HCT116 (cell line): ENCODE results near the gene RHBDF1. TPM values are rescaled to one million over a fixed set of nuclear protein-coding genes. Genes with fewer than 3 reads are reported as not detected.

Experiments used
- ATAC-seq: fragments of 200-7000 bp; cut with Tn5 transposase; 2 replicates; pipeline ENCODE4 v1.9.1; 2020; ENCODE audit warnings: mild to moderate bottlenecking, moderate library complexity
- BruUV-seq: library from RNA; stranded (reverse); fragments of 400-500 nt; replicated peaks from 2 replicates; lab custom pipeline; 2021; lab: Mats Ljungman, UMichigan
- CTCF ChIA-PET: fragments of 300-600 bp; sonication (Branson Sonifier 250); formaldehyde crosslinking; loops from one replicate; lab custom pipeline; 2021; ENCODE audit warnings: antibody characterized with exemption; lab: Charles Lee
- POLR2A ChIA-PET: fragments of 300-600, 350-600 bp; sonication (Branson Sonifier 250); formaldehyde crosslinking; loops from one replicate; lab custom pipeline; 2021; ENCODE audit warnings: antibody characterized with exemption; lab: Charles Lee
- RAD21 ChIA-PET, 2 experiments: fragments of 300-600 bp; sonication (Branson Sonifier 250); formaldehyde crosslinking; loops; one replicate each; lab custom pipeline; 2023; ENCODE audit warnings: low total read pairs in 2 of 2; ENCODE audit not compliant: uncharacterized antibody in 2 of 2, unreplicated experiment in 2 of 2, low non-redundant PET in 1 of 2; lab: Charles Lee
- DNase-seq: peaks from one replicate; pipeline ENCODE4 v3.0.0-alpha.2; 2010; ENCODE audit warnings: low read depth, low spot score
- H2AFZ ChIP-seq: fragments of 200-600 bp; shearing (Covaris generic), sonication (generic); 2 replicates; pipeline ENCODE4 v1.6.1; 2017; ENCODE audit warnings: low read depth, mixed run types, mixed read lengths, antibody characterized with exemption, low read length; ENCODE audit not compliant: poor library complexity, severe bottlenecking
- H3K27ac ChIP-seq: 2 replicates; pipeline ENCODE4 v1.5.1; 2012; ENCODE audit warnings: low read depth, low read length
- H3K27me3 ChIP-seq: fragments of 200-600 bp; sonication (generic); 2 replicates; pipeline ENCODE4 v1.6.1; 2016; ENCODE audit warnings: mixed run types, low read length, mixed read lengths; ENCODE audit not compliant: insufficient read depth
- H3K36me3 ChIP-seq, 2 experiments: fragments of 200-500 bp in 1 of 2; fragments of 200-600 bp in 1 of 2; sonication (Bioruptor generic) in 1 of 2; sonication (generic) in 1 of 2; 2 replicates each; pipeline versions ENCODE4 v1.5.1 to v1.6.1; 2014 to 2016; ENCODE audit warnings: low read length in 2 of 2, inconsistent platforms in 1 of 2, mixed read lengths in 1 of 2, mixed run types in 1 of 2; ENCODE audit not compliant: insufficient read depth in 2 of 2, control insufficient read depth in 1 of 2
- H3K4me1 ChIP-seq, 2 experiments: fragments of 200-600 bp in 1 of 2; sonication (generic) in 1 of 2; 2 replicates each; pipeline versions ENCODE4 v1.5.1 to v1.6.1; 2012 to 2017; ENCODE audit warnings: low read length in 2 of 2, inconsistent platforms in 1 of 2, mild to moderate bottlenecking in 1 of 2, mixed read lengths in 1 of 2, mixed run types in 1 of 2, moderate library complexity in 1 of 2; ENCODE audit not compliant: insufficient read depth in 2 of 2, control insufficient read depth in 1 of 2
- H3K4me2 ChIP-seq: fragments of 200-600 bp; sonication (generic); 2 replicates; pipeline ENCODE4 v1.6.1; 2017; ENCODE audit warnings: mixed run types, low read length, mixed read lengths
- H3K4me3 ChIP-seq, 2 experiments: fragments of 200-600 bp in 1 of 2; sonication (generic) in 1 of 2; replicated peaks in 1 of 2; 2 replicates each; pipeline ENCODE4 v1.5.1; 2011 to 2016; ENCODE audit warnings: low read length in 2 of 2, control low read depth in 1 of 2, low read depth in 1 of 2, mild to moderate bottlenecking in 1 of 2, mixed read lengths in 1 of 2, mixed run types in 1 of 2
- H3K79me2 ChIP-seq: fragments of 200-600 bp; sonication (generic); 2 replicates; pipeline ENCODE4 v1.6.1; 2017; ENCODE audit warnings: mild to moderate bottlenecking, mixed run types, low read length, moderate library complexity, mixed read lengths; ENCODE audit not compliant: insufficient read depth
- H3K9ac ChIP-seq: fragments of 200-600 bp; sonication (generic); 2 replicates; pipeline ENCODE4 v1.6.1; 2016; ENCODE audit warnings: low read length, mixed read lengths
- H3K9me2 ChIP-seq: fragments of 200-600 bp; sonication (generic), shearing (Covaris generic); 2 replicates; pipeline ENCODE4 v1.6.1; 2017; ENCODE audit warnings: mixed run types, mild to moderate bottlenecking, moderate library complexity; ENCODE audit not compliant: insufficient read depth
- H3K9me3 ChIP-seq, 2 experiments: fragments of 200-500 bp in 1 of 2; fragments of 200-600 bp in 1 of 2; sonication (Bioruptor generic) in 1 of 2; sonication (generic) in 1 of 2; 2 replicates each; pipeline ENCODE4 v1.6.1; 2014 to 2017; ENCODE audit warnings: low read length in 2 of 2, mixed read lengths in 2 of 2, inconsistent platforms in 1 of 2, low read depth in 1 of 2, mild to moderate bottlenecking in 1 of 2, mixed run types in 1 of 2, moderate library complexity in 1 of 2; ENCODE audit not compliant: control insufficient read depth in 1 of 2, insufficient read depth in 1 of 2
- H4K20me1 ChIP-seq: fragments of 200-600 bp; sonication (generic), shearing (Covaris generic); 2 replicates; pipeline ENCODE4 v1.6.1; 2017; ENCODE audit warnings: mixed run types, mild to moderate bottlenecking, moderate library complexity; ENCODE audit not compliant: insufficient read depth
- CBX3 ChIP-seq: IDR thresholded peaks from 2 replicates; pipeline ENCODE4 v1.6.1; 2012; ENCODE audit warnings: low read depth
- ELF1 ChIP-seq: IDR thresholded peaks from 2 replicates; pipeline ENCODE4 v1.6.1; 2012; ENCODE audit warnings: low read depth, borderline replicate concordance
- EZH2 ChIP-seq: fragments of 200-600 bp; sonication (generic); IDR thresholded peaks from 2 replicates; pipeline ENCODE4 v1.6.1; 2017; ENCODE audit warnings: antibody characterized with exemption, mixed run types
- FOSL1 ChIP-seq: IDR thresholded peaks from 2 replicates; pipeline ENCODE4 v1.6.1; 2012; ENCODE audit warnings: low read depth
- RAD21 ChIP-seq: IDR thresholded peaks from 2 replicates; pipeline ENCODE4 v1.6.1; 2012; ENCODE audit warnings: low read depth, mild to moderate bottlenecking
- SP1 ChIP-seq: IDR thresholded peaks from 2 replicates; pipeline ENCODE4 v1.6.1; 2012; ENCODE audit warnings: low read depth
- SRF ChIP-seq: IDR thresholded peaks from 2 replicates; pipeline ENCODE4 v1.6.1; 2012; ENCODE audit warnings: low read depth
- TCF7L2 ChIP-seq: IDR thresholded peaks from 2 replicates; pipeline ENCODE4 v1.7.0; 2011; ENCODE audit warnings: borderline replicate concordance, inconsistent platforms; ENCODE audit not compliant: insufficient read depth, insufficient read length; ENCODE audit errors: extremely low read depth
- YY1 ChIP-seq: IDR thresholded peaks from 2 replicates; pipeline ENCODE4 v1.6.1; 2011; ENCODE audit warnings: low read length, low read depth, moderate library complexity, mild to moderate bottlenecking; ENCODE audit not compliant: insufficient replicate concordance; ENCODE audit errors: extremely low read depth
- ZBTB33 ChIP-seq: IDR thresholded peaks from 2 replicates; pipeline ENCODE4 v1.6.1; 2011; ENCODE audit warnings: mild to moderate bottlenecking, low read length, moderate library complexity; ENCODE audit not compliant: insufficient replicate concordance; ENCODE audit errors: extremely low read depth
- ZFX ChIP-seq: fragments of 450-650 bp; IDR thresholded peaks from 2 replicates; pipeline ENCODE4 v1.6.1; 2017
- intact Hi-C: fragments of 100-400 bp; cut with micrococcal nuclease; formaldehyde crosslinking; loops from 2 replicates; pipeline ENCODE4 v1.10.0; 2022
- total RNA-seq: library from RNA; stranded (reverse); gene quantifications from one replicate; pipeline ENCODE4 v1.2.1, GENCODE V29; 2021; ENCODE audit not compliant: unreplicated experiment
- TF ChIP-seq, protein P1 (sequence below): IDR thresholded peaks from 2 replicates; pipeline ENCODE4 v1.6.1; 2012; ENCODE audit warnings: low read depth

Gene RHBDF1
- total RNA-seq, 1 experiment from 2014 or later, result 19.8 TPM

DNA sequence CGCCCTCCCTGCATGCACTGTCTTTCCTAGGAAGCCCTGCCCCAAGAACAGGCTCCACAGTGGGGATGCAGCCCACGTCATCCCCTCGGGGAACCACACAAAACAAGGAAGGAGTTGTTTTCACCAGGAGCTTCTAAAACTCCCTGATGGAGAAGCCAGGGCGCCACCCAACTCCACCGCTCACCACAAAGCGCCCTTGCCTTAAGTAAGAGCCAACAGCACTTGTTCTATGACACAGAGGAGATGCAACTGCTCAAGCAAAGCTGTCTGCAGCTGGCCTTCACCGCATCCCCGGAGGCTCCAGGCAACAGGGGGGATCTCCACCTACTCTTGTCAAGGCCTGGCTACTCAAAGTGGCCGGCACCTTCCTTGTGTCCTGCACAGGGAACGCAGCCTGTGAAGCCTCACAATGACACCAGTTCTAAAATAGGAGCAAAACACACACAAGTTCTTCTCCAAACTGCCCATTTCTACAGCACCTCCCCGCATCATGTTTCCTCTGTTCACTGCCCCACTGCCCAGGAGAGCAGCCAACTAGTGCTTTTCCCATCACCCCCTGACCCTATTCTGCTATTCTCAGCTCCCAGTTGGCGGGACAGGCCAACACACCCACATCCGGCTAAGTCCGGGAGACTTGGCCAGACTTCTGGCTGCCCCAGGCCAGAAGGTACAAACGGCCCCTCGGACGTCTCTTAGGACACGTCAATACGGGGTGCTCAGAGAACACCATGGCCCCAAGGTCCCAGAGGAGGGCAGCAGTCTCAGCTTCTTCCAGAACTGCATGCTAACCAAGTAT lies 29.8 kb upstream of the RHBDF1 start:
- no peak for DNase-seq
- Histone ChIP-seq H3K4me3 (no peak overlapping the region), H2AFZ (no peak overlapping the region), H3K9ac (no peak overlapping the region), H3K27me3 (no peaks in the 10 kb centered on the region), H3K36me3 (no peaks in the 10 kb centered on the region; a peak in 2 of 4 replicates), H3K4me1 (no peaks in the 10 kb centered on the region), H3K9me3 (no peaks in the 10 kb centered on the region), H3K4me2 (no peak overlapping the region), H3K9me2 (no peaks in the 10 kb centered on the region), H3K79me2 (no peaks in the 10 kb centered on the region), H4K20me1 (no peaks in the 10 kb centered on the region), H3K27ac (no peak overlapping the region)
- ChIA-PET CTCF (no interaction called here), RAD21 (no interaction called here), POLR2A (no interaction called here)
- BruUV-seq, result no TSS peak
- no peak for ATAC-seq
- intact Hi-C loops, result no loop called here
- TF ChIP-seq ELF1, result no peak
- no peak for TF ChIP-seq CBX3
- TF ChIP-seq ZBTB33, result no peak
- TF ChIP-seq ZFX, result no peak
- TF ChIP-seq SP1, result no peak
- TF ChIP-seq TCF7L2, result no peak
- no peak for TF ChIP-seq SRF
- TF ChIP-seq EZH2, result no peak
- TF ChIP-seq RAD21, result no peak
- TF ChIP-seq YY1, result no peak
- TF ChIP-seq, protein P1, sequence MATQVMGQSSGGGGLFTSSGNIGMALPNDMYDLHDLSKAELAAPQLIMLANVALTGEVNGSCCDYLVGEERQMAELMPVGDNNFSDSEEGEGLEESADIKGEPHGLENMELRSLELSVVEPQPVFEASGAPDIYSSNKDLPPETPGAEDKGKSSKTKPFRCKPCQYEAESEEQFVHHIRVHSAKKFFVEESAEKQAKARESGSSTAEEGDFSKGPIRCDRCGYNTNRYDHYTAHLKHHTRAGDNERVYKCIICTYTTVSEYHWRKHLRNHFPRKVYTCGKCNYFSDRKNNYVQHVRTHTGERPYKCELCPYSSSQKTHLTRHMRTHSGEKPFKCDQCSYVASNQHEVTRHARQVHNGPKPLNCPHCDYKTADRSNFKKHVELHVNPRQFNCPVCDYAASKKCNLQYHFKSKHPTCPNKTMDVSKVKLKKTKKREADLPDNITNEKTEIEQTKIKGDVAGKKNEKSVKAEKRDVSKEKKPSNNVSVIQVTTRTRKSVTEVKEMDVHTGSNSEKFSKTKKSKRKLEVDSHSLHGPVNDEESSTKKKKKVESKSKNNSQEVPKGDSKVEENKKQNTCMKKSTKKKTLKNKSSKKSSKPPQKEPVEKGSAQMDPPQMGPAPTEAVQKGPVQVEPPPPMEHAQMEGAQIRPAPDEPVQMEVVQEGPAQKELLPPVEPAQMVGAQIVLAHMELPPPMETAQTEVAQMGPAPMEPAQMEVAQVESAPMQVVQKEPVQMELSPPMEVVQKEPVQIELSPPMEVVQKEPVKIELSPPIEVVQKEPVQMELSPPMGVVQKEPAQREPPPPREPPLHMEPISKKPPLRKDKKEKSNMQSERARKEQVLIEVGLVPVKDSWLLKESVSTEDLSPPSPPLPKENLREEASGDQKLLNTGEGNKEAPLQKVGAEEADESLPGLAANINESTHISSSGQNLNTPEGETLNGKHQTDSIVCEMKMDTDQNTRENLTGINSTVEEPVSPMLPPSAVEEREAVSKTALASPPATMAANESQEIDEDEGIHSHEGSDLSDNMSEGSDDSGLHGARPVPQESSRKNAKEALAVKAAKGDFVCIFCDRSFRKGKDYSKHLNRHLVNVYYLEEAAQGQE, result no peak
- TF ChIP-seq FOSL1, result no peak
